ENCODE measurements around the gene NR2F1. TPM values are rescaled to one million over a fixed set of nuclear protein-coding genes. Genes with fewer than 3 reads are reported as not detected.
A peak's percentile ranks its signal among the peaks of the same experiment; 100 is the strongest.

Gene NR2F1
- total RNA-seq, 4 donors from 2014 or later = 1.9 to 26.3 (median 3.7) TPM

GRCh38 chr5:93589152-93589828, 6.3 kb downstream of the NR2F1 start:
- peak overlapping the region in 2 of 4 donors; percentile 83 to 89 for H3K27ac ChIP-seq
- intact Hi-C loops (cut with DNase I) = loop anchor here (10.0 kb wide), 1 partner anchor 216 kb away; no protein-coding TSS in a partner anchor
- DNase-seq = no peak

GRCh38 chr5:93589829-93590215, 6.8 kb downstream of the NR2F1 start:
- H3K36me3 ChIP-seq = peaks cover 0 to 9% (median 0%) of the 10 kb centered on the region in 3 donors
- DNase-seq = no peak
- H3K27me3 ChIP-seq = peaks cover 0 to 82% (median 15%) of the 10 kb centered on the region in 4 donors
- H3K4me1 ChIP-seq = peaks cover 0 to 44% (median 7%) of the 10 kb centered on the region in 3 donors
- H3K9me3 ChIP-seq = no peaks in the 10 kb centered on the region
- WGBS, 2 donors = 56 to 58% methylated on average over 2 of the region's 2 CpGs
- peak overlapping the region in 2 of 4 donors; percentile 62 to 76 for H3K4me3 ChIP-seq
- H3K27ac ChIP-seq = peak overlapping the region in 2 of 4 donors; percentile 83 to 89
- TF ChIP-seq POLR2A (IDR thresholded peaks at IDR 0.05) (no peak), CTCF (IDR thresholded peaks at IDR 0.05) (no peak)
- intact Hi-C loops (cut with DNase I) = loop anchor here (10.0 kb wide), 1 partner anchor 215 kb away; no protein-coding TSS in a partner anchor

More at GRCh38 chr5:93589152-93589828, 6.3 kb downstream of the NR2F1 start:
- WGBS, 2 donors = 59 to 64% methylated on average over 6 of the region's 6 CpGs
- peaks cover 0 to 42% (median 7%) of the 10 kb centered on the region in 3 donors for H3K4me1 ChIP-seq
- TF ChIP-seq POLR2A (IDR thresholded peaks at IDR 0.05) (no peak), CTCF (IDR thresholded peaks at IDR 0.05) (no peak)
- H3K9me3 ChIP-seq = no peaks in the 10 kb centered on the region
- peaks cover 0 to 9% (median 0%) of the 10 kb centered on the region in 3 donors for H3K36me3 ChIP-seq
- H3K4me3 ChIP-seq = peak overlapping the region in 3 of 4 donors; percentile 51 to 76 (median 62)
- H3K27me3 ChIP-seq = peaks cover 0 to 82% (median 15%) of the 10 kb centered on the region in 4 donors

GRCh38 chr5:93590493-93590892, 7.5 kb downstream of the NR2F1 start:
- no peak for DNase-seq
- WGBS, 2 donors = 25 to 49% methylated on average over 3 of the region's 3 CpGs
- no peak for TF ChIP-seq POLR2A (IDR thresholded peaks at IDR 0.05)
- TF ChIP-seq CTCF (IDR thresholded peaks at IDR 0.05) = no peak
- H3K4me1 ChIP-seq = peaks cover 0 to 46% (median 7%) of the 10 kb centered on the region in 3 donors
- H3K36me3 ChIP-seq = peaks cover 0 to 9% (median 0%) of the 10 kb centered on the region in 3 donors
- intact Hi-C loops (cut with DNase I) = no loop called here
- H3K9me3 ChIP-seq = no peaks in the 10 kb centered on the region
- no peak overlapping the region for H3K4me3 ChIP-seq
- H3K27me3 ChIP-seq = peaks cover 0 to 82% (median 13%) of the 10 kb centered on the region in 4 donors
- no peak overlapping the region for H3K27ac ChIP-seq

GRCh38 chr5:93591323-93591945, 8.4 kb downstream of the NR2F1 start:
- H3K27ac ChIP-seq = peak overlapping the region in 2 of 4 donors; percentile 6 to 18
- no peak for DNase-seq
- intact Hi-C loops (cut with DNase I) = no loop called here
- H3K27me3 ChIP-seq = peaks cover 0 to 82% (median 6%) of the 10 kb centered on the region in 4 donors
- no peaks in the 10 kb centered on the region for H3K9me3 ChIP-seq
- H3K36me3 ChIP-seq = peaks cover 0 to 9% (median 0%) of the 10 kb centered on the region in 3 donors
- H3K4me3 ChIP-seq = no peak overlapping the region
- TF ChIP-seq CTCF (IDR thresholded peaks at IDR 0.05) (no peak), POLR2A (IDR thresholded peaks at IDR 0.05) (no peak)
- 80 to 93% methylated on average over 3 of the region's 4 CpGs for WGBS, 2 donors
- peaks cover 0 to 49% (median 7%) of the 10 kb centered on the region in 3 donors for H3K4me1 ChIP-seq

- Histone ChIP-seq H3K4me1 (peaks cover 8 to 63% (median 21%) of the 10 kb centered on the region in 3 donors), H3K36me3 (peaks cover 0 to 9% (median 0%) of the 10 kb centered on the region in 3 donors), H3K27ac (peak overlapping the region in 1 of 4 donors; percentile 27), H3K27me3 (peaks cover 0 to 82% (median 2%) of the 10 kb centered on the region in 4 donors), H3K4me3 (no peak overlapping the region), H3K9me3 (no peaks in the 10 kb centered on the region)
- no peak for DNase-seq
- TF ChIP-seq CTCF (IDR thresholded peaks at IDR 0.05) = no peak
- TF ChIP-seq POLR2A (IDR thresholded peaks at IDR 0.05) = no peak
- 73 to 78% methylated on average over 5 of the region's 5 CpGs for WGBS, 2 donors
- intact Hi-C loops (cut with DNase I) = no loop called here
Measured at GRCh38 chr5:93592883-93593282, 9.9 kb downstream of the NR2F1 start.

Measured in esophagus squamous epithelium (tissue), 5 donors.